IPS DF 4.7 (cell line): ENCODE results near the gene IRF8.
"Not testable (repeated sequence)": the region's sequence is repeated elsewhere in the genome, so short reads cannot be mapped to it uniquely, and the experiment has no call there.

Experiments
- DNase-seq: peaks from one replicate; pipeline ENCODE4 v3.0.0-alpha.2; 2013; ENCODE audit warnings: low spot score; ENCODE audit errors: extremely low read depth

IRF8 gene

DNA sequence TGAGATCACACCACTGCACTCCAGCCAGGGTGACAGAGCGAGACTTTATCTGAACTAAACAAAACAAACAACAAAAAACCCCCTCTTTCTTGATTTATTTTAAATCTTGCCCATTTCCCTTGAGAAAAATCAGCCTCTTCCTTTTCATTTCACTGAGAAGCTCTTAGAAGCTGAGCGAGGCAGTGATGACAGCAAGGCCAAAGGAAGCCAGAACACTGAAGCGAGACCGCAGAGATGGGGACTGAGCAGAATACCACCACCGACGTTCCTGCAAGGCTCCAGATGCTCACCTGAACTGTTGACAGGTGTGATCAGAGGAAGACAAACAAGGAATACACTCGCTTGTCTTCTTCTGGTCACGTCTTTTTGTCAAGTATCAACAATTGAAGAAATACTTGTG is 30.5 kb upstream of the IRF8 start:
- no peak for DNase-seq

DNA sequence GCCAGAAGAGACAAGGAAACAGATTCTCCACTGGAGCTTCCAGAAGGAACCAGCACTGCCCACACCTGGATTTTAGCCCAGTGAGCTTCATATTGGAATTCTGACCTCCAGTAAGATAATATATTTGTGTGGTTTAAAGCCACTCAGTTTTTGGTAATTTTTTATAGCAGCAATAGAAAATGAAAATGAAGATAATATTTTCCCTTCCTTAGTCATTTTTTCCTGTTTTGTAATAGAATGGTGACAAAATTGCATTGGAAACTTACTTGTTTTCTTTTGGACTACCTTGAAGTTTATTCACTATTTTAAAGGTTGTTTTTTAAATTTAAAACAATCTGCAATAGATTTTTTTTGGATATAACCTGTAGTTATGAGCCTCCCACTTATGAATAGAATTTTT is 29.8 kb upstream of the IRF8 start:
- no peak for DNase-seq

DNA sequence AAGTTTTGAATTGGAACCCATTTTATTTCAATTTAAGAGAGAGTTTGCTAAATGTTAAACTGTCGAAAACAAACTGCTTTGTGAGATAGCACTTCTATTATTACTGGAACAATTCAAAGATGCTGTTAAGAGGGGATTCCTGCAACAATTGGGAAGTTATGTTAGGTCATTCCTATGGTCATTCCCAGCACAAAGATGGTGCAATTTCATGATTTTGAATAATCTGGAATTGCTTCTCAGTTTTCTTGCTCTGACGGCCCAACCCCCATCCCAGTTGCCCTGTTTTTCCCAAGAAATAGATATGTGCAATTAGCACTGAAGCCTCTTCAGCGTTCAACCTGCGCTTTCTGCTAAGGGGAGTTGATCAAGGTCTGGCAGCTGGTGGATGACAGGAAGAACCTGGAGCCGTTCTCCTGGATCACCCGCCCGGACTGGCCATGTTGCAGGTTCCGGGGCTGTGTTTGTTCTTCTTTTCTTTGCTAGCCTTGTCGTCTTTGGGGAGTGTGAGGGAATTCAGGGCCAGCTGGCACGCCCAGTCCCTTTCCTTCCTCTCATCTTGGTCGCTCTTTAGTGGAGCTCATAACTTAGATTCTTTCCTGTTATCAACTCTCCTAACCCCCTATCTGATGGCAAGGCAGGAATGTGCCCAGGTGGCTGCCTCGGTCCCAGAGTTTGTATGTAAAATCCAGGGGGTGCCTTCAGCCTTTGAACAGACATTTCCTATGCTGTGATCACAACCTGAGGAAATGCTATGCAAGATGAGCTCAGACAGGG is 29.0 kb upstream of the IRF8 start:
- DNase-seq, result no peak

DNA sequence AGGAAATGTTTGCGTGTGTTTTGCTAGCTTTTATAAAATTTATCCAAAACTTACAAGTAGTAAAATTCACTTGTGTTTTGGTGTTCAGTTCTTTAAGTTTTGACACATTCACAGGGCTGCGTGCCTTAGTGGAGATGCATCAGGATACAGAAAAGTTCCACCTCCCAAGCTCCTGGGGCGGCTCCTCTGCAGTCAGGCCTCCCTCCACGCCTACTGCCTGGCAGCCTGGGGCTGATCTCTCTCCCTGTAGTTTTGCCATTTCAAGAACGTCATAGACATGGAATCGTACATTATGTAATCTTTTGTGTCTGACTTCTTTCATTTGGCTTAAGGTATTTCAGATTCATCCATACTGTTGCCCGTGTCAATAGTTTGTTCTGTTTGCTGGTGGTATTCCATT is 27.2 kb upstream of the IRF8 start:
- no peak for DNase-seq

DNA sequence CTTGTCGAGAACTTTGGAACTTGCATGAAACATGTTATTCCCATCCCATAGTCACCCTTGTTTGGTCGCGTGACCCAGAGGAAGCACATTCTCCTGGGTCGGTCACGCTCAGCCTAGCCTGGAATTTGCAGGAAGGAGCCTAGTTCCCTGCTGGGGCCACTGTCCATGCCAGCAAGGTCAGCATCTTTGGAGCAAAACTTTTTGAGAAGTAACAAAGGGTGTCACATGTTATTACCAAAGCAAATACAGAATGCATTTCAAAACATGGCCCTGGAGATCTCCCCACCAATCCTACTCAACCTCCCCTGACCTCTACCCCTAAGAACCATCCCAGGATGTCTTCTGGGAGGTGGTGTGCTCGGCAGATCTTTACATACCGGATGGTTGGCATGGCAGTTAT is 26.2 kb upstream of the IRF8 start:
- no peak for DNase-seq

DNA sequence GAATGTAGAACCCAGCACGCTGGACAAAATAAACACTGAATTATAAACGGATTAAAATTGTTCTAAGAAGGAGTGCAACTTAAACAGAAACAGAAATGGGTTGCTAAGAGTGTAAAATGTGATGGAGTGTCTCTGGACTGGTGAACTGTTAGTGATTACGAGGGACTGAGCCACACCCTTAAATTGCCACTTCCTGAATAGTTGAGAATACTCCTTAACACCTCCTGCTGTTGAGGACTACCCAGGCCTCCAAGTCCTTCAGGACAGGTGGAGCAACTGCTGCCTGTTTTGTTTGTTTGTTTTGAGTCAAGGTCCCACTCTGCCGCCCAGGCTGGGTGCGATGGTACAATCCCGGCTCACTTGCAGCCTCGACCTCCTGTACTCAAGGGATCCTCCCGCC is 25.8 kb upstream of the IRF8 start:
- DNase-seq, result no peak

DNA sequence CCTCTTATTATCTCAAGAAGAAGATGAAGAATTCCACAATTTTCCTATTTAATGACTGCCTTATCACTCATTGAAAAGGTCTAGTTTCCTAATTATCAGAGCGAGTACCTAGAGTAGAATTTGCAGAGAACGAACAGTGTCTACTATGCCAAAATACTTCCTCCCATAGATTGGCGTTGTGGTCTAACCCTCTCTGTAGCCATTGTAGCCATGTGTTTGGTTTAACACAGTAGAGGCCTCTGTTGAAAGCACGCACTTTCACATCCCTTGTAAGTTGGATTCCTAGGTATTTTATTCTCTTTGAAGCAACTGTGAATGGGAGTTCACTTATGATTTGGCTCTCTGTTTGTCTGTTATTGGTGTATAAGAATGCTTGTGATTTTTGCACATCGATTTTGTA is 24.9 kb upstream of the IRF8 start:
- not testable (repeated sequence) for DNase-seq

DNA sequence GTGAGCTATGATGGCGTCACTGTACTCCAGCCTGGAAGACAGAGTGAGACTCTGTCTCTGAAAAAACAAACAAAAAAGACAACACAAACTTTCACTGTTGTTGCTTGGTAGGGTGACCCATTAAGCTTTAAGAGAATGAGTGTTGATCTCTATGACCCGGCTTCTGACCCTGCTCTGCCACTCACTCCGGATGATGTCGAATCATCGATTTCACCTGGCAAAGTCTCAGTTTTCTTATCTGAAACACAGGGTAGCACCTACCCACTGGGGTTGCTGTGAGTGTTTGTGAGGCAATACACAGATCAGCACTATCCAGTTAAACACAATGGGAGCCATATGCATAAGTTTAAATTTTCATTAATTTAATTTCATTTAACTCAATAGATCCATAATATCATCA is 20.6 kb upstream of the IRF8 start:
- no peak for DNase-seq

DNA sequence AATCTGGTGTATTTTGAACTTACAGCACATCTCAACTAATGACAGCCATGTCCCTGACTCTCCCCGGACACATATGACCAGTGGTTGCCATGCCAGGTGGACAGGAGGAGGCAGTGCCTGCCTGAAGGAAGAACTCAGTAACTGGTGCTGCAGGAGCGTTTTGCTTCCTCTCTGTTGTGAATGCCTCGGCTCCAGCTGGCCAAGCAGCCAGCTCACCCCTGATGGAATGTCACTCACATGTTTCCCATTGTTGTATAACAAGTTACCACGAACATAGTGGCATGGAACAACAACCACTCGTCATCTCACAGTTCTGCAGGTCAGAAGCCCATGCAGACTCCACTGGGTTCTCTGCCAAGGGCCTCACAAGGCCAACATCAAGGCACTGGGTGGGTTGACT is 20.1 kb upstream of the IRF8 start:
- no peak for DNase-seq

DNA sequence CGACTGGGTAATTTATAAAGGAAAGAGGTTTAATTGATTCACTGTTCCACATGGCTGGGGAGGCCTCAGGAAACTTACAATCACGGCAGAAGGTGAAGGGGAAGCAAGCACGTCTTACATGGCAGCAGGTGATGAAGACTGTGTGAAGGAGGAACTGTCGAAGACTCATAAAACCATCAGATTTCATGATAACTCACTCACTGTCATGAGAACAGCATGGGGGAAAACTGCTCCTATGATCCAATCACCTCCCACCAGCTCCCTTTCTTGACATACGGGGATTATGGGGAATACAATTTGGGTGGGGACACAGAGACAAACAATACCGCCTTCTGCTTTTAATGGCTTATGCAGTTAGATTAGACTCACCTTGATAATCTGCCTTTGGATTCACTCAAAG is 19.4 kb upstream of the IRF8 start:
- no peak for DNase-seq

DNA sequence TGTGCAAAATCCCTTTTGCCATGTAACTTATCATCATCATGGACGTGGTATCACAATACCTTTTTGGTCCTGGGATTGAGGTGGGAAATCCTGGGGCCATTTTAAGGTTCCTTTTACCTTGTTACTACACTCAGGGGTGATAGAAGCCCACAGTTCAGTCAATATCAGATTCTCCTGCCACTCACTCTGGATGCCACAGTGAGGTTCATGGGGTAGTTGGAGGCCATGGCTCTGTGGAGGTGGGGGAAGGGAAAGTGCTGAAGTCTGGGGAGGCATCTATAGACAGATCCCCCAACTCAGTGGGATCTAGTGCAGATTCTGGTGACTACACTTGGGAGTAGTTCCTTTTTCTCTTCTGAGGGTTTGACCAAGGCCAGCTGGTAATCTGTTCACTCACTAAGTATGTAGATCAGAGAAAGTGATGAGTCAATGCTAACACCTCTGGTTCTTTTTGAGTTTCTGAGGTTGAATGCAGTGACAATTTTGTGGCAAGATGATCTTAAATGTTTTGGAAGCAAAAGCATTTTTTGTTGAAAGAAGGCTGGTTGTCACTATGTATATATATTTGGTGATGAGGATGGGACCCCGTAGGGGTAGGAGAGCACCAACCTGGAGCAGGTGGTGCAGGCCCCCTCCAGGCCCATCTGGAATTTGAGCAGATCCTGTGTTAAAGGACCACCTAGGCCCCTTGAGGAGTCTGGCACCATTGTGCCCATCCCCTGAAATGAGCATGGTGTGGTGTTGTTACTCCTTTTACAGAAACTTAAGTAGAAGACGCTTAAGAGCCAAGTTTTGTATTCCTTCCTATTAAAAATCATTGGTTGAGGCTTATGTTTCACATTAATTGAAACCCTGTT is 18.8 kb upstream of the IRF8 start:
- DNase-seq, result no peak

DNA sequence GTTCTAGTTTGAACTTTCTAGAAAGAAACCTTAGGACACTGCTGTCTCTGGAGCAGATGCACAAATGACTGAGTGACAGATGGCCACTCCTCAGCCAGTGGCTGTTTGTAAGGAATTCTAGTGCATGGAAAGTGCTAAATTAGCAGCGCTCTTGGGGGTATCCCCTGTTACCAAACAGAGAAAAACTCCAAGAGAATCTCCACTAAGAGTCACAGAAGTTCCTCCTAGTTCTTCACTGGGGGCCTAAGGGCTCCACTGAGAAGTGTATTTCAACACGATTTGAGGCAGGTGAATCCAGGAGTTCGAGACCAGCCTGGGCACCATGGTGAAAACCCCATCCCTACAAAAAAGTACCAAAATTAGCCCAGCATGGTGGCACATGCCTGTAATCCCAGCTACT is 18.1 kb upstream of the IRF8 start:
- DNase-seq, result no peak

DNA sequence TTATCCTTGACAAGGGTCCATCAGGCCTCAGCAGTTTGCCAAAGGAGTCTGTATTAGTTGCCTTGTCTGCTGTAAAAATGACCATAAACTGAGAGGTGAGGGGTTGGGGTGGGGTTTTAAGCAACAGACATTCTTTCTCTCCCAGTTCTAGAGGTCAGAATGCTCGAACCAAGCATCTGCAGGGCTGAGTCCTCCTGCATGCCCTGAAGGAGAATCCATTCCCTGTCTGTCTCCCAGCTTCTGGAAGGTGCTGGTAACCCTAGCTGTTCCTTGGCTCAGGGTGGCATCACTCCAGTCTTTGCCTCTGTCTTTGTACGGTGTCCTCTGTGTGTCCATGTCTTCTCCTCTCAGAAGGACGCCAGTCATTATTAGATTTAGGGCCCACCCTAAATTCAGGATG is 17.5 kb upstream of the IRF8 start:
- no peak for DNase-seq

DNA sequence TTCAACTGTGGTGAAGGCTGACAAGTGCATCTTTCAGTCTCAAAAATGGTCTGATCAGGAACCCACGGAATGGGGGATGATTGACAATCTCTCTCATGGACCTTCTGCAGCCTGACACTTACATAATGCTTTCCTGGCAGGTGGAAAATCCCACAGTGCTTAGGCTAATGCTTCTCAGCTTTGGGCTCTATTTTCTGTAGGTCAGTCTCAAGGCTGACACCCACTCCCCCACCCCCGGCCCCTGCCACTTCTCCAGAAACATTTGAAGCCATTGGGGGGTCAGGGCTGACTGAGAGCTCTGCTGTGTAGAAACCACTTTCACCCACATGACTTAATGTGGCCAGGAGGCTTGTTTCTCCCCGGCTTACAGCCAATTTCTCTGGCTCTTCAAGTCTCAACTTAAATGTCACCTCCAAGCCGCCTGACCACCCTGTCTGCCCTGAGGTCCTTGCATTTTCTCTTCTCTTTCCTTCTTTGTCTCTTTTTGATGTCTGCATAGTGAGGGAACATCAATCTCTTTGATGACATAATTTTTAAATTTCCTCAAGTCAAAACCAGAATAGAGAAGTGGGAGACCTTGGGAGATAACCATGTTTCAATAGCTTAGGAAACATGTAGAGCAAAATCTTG is 16.7 kb upstream of the IRF8 start:
- no peak for DNase-seq

DNA sequence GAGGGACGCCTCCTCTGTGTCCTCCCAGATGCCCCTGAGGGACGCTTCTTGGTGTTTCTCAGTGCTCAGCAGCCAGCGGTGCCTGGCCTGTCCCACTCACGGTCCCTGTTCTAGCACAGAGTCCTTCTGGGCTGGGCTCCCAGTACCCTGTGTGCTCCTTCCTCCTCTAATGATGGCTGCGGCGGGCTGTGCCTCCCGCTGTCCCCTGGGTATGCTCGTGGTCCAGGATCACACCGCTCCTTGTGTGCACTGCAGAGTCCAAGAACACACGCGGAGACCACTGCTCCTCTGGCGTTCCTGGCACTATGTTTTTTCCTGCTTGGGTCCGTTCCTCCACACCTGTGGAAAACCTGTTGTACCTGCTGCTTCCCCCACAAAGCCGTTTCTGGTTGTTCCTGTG is 15.1 kb upstream of the IRF8 start:
- no peak for DNase-seq

DNA sequence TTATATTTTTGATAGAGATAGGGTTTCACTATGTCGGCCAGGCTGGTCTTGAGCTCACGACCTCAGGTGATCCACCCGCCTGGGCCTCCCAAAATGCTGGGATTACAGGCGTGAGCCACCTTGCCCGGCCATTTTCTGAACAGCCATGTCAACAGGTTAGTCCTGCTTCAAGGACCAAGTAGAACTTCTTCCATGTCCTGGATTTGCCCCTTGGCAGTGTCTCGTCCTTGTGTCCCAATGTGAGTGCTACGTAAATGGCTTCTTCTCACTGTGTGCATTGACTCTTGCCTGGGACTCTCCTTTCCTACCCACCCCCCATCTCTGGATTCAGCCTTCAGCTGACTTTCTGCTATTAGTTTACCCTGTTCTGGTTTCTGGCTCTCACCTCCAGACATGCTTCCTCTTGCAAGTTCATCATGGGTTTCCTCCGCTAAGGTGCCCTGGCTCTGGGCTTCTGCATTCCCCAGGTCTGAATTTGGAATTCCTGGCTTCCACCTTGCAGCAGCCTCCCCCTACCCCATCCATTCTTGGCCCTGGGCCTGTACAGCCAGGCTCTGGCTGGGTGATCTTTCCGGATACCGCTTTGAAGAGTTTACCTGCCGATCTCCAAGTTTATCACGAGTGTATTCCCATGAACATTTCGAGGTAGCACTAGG is 14.0 kb upstream of the IRF8 start:
- DNase-seq, result no peak

DNA sequence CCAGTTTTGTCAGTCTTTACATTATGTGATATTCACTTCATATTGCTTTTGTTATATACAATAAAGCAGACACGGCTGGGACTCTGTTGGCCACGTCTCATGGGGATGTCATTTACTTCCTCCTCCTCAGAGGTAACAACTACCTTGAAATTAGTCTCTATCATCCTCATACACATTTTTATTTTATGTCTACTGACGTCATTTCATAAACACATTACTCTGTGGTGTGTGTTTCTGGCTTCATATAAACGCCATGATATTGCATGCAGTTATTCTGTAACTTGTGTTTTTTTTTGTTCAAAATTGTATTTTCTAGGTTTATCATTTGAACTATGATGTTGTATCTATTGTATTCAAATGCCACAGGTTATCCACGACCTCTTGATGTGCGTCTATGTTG is 13.4 kb upstream of the IRF8 start:
- DNase-seq, result no peak

DNA sequence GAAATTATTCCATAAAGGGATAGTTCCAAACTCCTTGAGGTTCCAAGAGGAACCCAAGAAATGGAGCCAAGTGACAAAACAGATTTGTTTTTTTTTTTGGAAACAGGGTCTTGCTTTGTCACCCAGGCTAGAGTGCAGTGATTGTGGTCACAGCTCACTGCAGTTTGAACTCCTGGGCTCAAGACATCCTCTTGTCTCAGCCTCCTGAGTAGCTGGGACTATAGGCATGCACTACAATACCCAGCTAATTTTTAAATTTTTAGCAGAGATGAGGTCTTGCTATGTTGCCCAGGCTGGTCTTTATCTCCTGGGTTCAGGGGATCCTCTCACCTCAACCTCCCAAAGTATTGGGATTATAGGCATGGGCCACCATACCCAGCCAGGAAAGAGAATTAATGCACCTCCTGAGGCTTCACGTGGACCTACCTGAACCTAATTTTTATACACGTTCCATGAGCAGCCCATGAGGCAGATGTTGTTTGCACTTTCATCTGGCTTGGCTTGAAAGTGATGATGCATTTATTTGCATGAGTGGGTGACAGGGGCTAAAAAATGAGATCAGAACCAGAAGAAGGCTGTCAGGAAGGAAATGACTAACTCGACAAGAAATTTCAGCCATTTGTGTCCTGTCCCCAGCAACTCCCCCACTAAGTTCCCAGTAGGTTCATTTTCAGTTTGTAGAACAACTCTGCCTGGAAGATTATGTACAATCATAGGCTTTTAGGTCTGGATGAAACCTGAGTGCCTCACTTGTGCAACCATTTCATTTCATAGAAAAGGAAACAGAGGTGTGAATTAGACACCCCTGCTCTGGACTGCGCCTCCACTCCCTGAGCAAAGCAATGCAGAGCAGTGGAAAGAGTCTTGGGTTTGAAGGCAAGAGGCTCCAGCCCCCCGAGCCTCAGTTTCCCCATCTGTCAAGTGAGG is 10.3 kb upstream of the IRF8 start:
- DNase-seq, result no peak

DNA sequence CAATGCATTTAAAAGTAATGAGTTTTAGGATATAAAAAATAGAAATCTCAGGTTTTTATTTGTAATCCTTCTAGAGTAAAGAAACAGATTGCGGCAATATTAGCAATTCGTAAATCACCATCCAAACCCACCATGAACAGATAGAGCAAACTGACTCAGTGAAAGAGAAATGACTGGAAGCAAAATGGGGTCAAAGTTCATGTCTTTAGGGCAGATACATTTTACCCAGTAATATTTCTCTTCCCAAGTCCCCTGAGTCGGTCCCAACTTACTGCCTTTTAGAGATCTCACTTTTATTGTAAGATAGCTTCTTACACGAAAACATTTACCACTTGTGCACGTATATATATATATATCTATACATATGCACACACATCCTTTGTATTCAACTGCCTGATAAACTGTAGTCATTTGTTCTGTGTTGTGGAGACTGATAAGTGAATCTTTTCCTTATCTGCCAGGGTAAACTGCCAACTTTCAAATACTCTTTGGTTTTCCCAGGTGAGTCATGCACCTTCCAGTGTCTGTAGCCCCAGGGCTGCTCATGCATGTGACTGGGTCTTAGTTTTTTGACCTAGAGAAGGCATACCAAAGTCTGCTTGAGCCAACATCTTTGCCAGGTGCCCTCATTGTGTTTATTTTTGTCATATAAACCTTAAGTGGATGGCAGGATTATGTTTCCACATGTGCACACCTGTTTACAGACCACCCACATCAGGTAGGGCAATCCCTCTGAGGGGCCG is 7.8 kb upstream of the IRF8 start:
- DNase-seq, result no peak

DNA sequence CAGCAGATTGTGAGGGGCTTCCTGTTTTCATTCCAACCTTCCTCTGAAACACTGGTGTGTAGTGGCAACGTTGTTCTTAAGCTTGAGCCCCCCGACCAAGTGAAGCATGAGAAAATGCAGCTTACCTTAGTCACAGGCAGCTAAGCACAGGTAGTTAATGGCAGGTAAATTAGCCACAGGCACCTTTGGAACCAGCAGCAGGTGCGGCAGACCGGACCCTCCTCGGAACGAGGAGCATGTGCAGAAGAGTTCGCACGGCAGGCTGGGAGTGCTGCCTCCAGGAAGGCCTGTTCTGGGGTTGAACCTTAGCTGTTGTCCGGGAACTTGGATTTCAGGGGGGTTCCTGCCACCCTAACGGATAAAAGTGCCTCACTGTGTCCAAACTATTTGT is 7.2 kb upstream of the IRF8 start:
- DNase-seq, result no peak
